Calu3 (cell line): ENCODE measurements around the gene MASP1. TPM values are rescaled to one million over a fixed set of nuclear protein-coding genes. Genes with fewer than 3 reads are reported as not detected.
"Not testable (repeated sequence)": the region's sequence is repeated elsewhere in the genome, so short reads cannot be mapped to it uniquely, and the experiment has no call there.

Experiments
- BruUV-seq: library from RNA; stranded (reverse); fragments of 400-500 nt; replicated peaks from 2 replicates; lab custom pipeline; 2021; lab: Mats Ljungman, UMichigan
- CTCF ChIA-PET: fragments of 300-600 bp; sonication (Branson Sonifier 250); formaldehyde crosslinking; loops from one replicate; lab custom pipeline; 2022; ENCODE audit warnings: antibody characterized with exemption; lab: Charles Lee
- DNase-seq: peaks from one replicate; pipeline ENCODE4 v3.0.0; 2022
- H3K27ac Mint-ChIP-seq: one replicate; pipeline ENCODE4 v1.8.0; 2022; ENCODE audit warnings: mixed read lengths; ENCODE audit not compliant: unreplicated experiment
- H3K27me3 Mint-ChIP-seq: one replicate; pipeline ENCODE4 v1.8.0; 2022; ENCODE audit warnings: mixed read lengths; ENCODE audit not compliant: unreplicated experiment
- H3K36me3 Mint-ChIP-seq: one replicate; pipeline ENCODE4 v1.8.0; 2022; ENCODE audit warnings: mild to moderate bottlenecking, moderate library complexity, mixed read lengths; ENCODE audit not compliant: insufficient read depth, unreplicated experiment
- H3K4me1 Mint-ChIP-seq: one replicate; pipeline ENCODE4 v1.8.0; 2022; ENCODE audit warnings: mild to moderate bottlenecking, low read depth, mixed read lengths; ENCODE audit not compliant: unreplicated experiment
- H3K4me3 Mint-ChIP-seq: one replicate; pipeline ENCODE4 v1.8.0; 2022; ENCODE audit warnings: mild to moderate bottlenecking, low read depth, moderate library complexity, mixed read lengths; ENCODE audit not compliant: unreplicated experiment
- H3K9me3 Mint-ChIP-seq: one replicate; pipeline ENCODE4 v1.8.0; 2022; ENCODE audit warnings: low read depth, mixed read lengths; ENCODE audit not compliant: unreplicated experiment
- intact Hi-C: fragments of 100-400 bp; cut with micrococcal nuclease; formaldehyde crosslinking; loops from one replicate; pipeline ENCODE4 v1.10.0; 2022; ENCODE audit not compliant: unreplicated experiment
- total RNA-seq: library from RNA; stranded (reverse); gene quantifications from 2 replicates; pipeline ENCODE4 v1.2.3, GENCODE V29; 2022
- TF ChIP-seq, protein P1 (sequence below): fragments of 200-600 bp; IDR thresholded peaks from one replicate; pipeline ENCODE4 v1.8.0; 2022; ENCODE audit warnings: antibody characterized with exemption; ENCODE audit not compliant: unreplicated experiment

Gene MASP1
- total RNA-seq, 1 experiment from 2014 or later: 0.59 TPM

DNA sequence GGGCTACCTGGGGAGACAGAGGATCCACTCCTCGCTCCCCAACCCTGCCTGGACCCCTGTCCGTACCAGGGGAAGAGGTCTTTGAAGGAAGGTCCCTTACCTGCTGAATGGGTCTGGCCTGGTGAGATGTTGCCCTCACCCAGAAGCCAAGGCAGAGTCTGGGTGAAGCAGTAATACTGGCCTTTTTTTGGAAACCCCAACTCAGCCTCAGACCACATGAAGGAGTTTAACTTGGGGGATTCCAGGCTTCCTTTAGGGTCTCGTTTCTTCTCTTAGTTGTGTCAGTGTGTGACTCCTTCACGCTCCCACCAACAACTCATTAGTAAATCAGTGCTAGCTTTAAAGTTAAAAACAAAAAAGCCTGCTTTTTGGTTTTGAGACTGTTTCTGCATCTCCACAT, 48.6 kb downstream of the MASP1 start:
- Mint-ChIP-seq H3K4me1 (no peaks in the 10 kb centered on the region), H3K27me3 (peaks cover 31% of the 10 kb centered on the region), H3K36me3 (no peaks in the 10 kb centered on the region), H3K9me3 (peaks cover 3% of the 10 kb centered on the region), H3K4me3 (no peak overlapping the region), H3K27ac (no peak overlapping the region)
- no peak for DNase-seq
- TF ChIP-seq, protein P1, sequence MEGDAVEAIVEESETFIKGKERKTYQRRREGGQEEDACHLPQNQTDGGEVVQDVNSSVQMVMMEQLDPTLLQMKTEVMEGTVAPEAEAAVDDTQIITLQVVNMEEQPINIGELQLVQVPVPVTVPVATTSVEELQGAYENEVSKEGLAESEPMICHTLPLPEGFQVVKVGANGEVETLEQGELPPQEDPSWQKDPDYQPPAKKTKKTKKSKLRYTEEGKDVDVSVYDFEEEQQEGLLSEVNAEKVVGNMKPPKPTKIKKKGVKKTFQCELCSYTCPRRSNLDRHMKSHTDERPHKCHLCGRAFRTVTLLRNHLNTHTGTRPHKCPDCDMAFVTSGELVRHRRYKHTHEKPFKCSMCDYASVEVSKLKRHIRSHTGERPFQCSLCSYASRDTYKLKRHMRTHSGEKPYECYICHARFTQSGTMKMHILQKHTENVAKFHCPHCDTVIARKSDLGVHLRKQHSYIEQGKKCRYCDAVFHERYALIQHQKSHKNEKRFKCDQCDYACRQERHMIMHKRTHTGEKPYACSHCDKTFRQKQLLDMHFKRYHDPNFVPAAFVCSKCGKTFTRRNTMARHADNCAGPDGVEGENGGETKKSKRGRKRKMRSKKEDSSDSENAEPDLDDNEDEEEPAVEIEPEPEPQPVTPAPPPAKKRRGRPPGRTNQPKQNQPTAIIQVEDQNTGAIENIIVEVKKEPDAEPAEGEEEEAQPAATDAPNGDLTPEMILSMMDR: no peak
- intact Hi-C loops: no loop called here
- BruUV-seq: no TSS peak
- CTCF ChIA-PET: no interaction called here

DNA sequence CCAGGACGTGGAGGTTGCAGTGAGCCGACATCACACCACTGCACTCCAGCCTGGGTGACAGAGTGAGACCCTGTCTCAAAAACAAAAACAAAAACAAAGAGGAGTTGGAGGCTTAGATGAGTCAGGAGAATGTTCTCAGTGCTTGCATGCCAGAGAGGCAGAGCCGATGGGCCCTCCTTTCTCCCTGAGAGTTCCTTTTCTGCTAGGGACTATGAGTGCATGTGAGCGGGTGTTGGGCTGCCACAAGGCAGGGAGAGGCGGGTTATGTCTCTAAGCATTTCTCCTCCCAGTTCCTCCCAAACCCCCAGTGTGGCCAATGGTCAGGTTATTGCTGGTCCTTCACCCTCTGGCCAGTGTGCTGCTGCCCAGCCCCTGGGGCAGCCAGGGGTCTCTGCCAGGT, 49.1 kb downstream of the MASP1 start:
- CTCF ChIA-PET: no interaction called here
- peaks cover 31% of the 10 kb centered on the region for H3K27me3 Mint-ChIP-seq
- TF ChIP-seq, protein P1: no peak
- no peak overlapping the region for H3K4me3 Mint-ChIP-seq
- H3K36me3 Mint-ChIP-seq: no peaks in the 10 kb centered on the region
- intact Hi-C loops: no loop called here
- H3K4me1 Mint-ChIP-seq: no peaks in the 10 kb centered on the region
- peaks cover 3% of the 10 kb centered on the region for H3K9me3 Mint-ChIP-seq
- no peak for DNase-seq
- no peak overlapping the region for H3K27ac Mint-ChIP-seq
- no TSS peak for BruUV-seq

DNA sequence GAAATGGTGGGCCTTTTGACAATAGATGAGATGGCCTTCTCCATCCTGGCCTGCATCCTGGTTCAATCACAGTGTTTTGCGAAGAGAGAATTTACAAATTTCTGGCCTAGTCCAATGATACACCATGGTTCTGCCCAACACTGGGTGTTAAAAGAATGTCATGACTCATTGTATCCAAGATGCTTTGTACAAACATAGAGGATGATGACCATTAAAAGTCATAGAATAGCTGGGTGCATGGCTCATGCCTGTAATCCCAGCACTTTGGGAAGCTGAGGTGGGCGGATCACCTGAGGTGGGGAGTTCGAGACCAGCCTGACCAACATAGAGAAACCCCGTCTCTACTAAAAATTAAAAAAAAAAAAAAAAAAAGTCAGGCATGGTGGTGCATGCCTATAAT, 52.7 kb downstream of the MASP1 start:
- intact Hi-C loops, H3K36me3 Mint-ChIP-seq, DNase-seq: not testable (repeated sequence)

DNA sequence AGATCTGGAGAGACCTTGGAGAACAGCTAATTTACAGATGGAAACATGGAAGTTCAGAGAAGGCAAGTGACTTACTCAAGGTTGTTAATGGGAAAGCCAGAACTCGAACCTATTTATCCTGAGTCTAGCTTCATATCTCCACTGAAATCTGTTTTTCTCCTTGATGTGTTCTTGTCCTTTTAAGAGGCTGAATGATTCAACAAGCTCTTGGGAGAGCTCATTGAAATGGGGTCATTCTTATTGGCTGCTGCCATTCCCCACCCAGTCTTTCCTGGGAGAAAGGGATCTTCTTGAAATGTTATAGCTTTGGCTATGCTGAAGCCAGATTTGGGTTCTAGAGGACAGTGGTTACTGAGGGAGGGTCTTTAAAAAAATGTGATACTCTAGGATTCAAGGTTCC, 53.3 kb downstream of the MASP1 start:
- CTCF ChIA-PET: no interaction called here
- Mint-ChIP-seq H3K4me1 (no peaks in the 10 kb centered on the region), H3K27ac (no peak overlapping the region), H3K27me3 (peaks cover 20% of the 10 kb centered on the region), H3K36me3 (no peaks in the 10 kb centered on the region), H3K4me3 (no peak overlapping the region), H3K9me3 (peaks cover 3% of the 10 kb centered on the region)
- DNase-seq: no peak
- intact Hi-C loops: no loop called here
- no TSS peak for BruUV-seq
- TF ChIP-seq, protein P1: no peak

More for the DNA sequence above, 52.7 kb downstream of the MASP1 start:
- BruUV-seq, CTCF ChIA-PET, H3K4me1 Mint-ChIP-seq, H3K4me3 Mint-ChIP-seq, H3K9me3 Mint-ChIP-seq, H3K27ac Mint-ChIP-seq: not testable (repeated sequence)
- H3K27me3 Mint-ChIP-seq: peaks cover 26% of the 10 kb centered on the region

DNA sequence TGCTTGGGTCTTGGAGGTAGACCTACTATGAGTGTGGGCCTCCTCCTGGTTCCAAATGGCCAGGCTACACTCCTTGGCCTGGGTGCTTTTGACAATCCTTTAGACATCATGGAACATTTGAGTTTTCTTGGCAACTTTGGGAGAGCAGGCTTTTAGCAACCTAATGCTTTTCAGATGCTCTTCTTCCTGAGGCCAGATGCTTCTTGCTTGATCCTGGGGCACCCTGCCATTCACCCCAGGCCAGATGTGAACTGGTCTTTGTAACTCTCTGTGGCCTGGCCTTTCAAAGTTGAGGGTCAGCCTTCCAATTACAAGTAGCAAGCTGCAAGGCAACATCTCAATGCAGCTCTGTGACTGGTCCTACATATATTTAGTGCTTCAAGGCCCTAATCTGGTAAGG, 53.8 kb downstream of the MASP1 start:
- BruUV-seq: no TSS peak
- TF ChIP-seq, protein P1: no peak
- DNase-seq: no peak
- H3K27ac Mint-ChIP-seq: no peak overlapping the region
- H3K27me3 Mint-ChIP-seq: peaks cover 15% of the 10 kb centered on the region
- H3K9me3 Mint-ChIP-seq: peaks cover 3% of the 10 kb centered on the region
- intact Hi-C loops: no loop called here
- no peaks in the 10 kb centered on the region for H3K36me3 Mint-ChIP-seq
- CTCF ChIA-PET: no interaction called here
- H3K4me3 Mint-ChIP-seq: no peak overlapping the region
- H3K4me1 Mint-ChIP-seq: no peaks in the 10 kb centered on the region
